Inflammatory macrophage treated with lipopolysaccharide for 1 hour (primary cell): ENCODE data around the gene TMEM127.
A peak's percentile ranks its signal among the peaks of the same experiment; 100 is the strongest.

Experiments
- DNase-seq, 2 donors: peaks; one replicate each; pipeline ENCODE4 v3.0.0-alpha.2; 2020 to 2022

The TMEM127 gene

DNA sequence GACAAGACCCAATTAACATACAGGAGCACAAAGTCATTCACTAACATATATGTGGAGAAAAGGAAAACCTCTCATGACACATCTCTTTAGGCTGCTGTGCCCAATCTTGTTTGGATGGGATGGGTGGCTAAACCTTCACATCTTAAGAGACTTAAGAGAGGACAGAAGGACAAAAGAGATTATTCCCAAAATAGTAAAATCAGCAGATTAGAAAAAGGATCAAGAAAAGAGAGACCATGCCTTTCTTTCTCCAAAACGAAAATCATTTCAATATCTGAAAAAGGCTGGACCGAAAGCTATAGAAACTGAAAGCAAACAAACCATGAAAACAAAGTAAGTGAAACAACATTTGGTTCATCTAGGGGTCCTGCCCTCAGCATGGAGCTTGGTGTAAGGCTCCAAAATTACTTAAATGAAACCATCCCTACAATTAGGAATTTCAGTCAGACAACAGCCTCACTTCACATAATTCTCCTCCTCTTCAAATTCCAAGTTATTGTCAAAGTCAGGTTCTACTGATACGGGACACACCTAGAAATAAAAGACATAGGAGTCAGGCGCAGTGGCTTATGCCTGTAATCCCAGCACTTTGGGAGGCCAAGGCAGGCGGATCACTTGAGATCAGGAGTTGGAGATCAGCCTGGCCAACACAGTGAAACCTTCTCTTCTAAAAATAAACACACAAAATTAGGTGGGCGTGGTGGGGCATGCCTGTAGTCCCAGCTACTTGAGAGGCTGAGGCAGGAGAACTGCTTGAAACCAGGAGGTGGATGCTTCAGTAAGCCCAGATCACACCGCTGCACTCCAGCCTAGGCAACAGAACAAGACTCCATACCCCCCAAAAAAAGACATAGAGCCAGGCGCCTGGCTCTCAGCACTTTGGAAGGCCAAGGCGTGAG is 62.4 kb downstream of the TMEM127 start:
- no peak for DNase-seq

DNA sequence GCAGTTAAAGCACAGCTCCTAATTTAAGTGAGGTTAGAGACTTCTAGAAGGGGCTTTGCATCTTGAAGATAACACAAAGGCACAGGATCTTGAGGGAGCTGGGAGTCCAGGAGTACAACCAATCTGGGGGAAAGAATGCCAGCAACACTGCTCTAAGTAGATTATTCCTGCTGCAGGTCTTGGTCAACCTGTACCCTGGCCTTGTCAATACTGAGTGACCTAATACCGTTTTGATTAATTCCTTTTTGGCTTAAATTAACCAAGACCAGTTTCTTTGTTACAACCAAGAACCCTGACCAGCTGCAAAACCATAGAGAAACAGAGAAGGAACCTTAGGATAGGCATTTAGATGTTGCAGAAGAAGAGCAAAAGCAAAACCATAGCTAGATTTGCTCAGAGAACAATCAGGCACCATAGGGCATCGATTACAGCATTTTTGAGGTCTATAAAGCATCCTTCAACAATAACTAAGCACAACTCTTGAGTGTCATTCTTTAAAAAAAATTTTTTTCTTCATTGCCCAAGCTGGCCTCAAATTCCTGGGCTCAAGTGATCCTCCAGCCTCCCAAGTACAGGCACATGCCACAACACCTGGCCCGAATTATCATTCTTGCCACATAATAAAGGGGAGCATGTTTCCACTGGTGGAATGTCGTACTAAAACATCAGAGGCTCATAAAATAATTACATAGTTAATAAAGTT is 63.5 kb downstream of the TMEM127 start:
- DNase-seq: no peak

DNA sequence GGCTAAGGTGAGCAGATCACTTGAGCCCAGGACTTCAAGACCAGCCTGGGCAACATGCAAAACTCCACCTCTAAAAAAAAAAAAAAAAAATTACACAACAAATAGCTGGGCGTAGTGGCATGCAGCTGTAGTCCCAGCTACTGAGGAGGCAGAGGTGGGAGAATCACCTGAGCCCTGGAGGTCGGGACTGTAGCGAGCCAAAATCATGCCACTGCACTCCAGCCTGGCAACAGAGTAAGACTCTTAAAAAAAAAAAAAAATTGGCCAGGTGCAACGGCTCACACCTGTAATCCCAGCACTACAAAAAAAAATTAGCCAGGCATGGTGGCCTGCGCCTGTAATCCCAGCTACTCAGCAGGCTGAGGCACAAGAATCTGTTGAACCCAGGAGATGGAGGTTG is 64.5 kb downstream of the TMEM127 start:
- DNase-seq: no peak

DNA sequence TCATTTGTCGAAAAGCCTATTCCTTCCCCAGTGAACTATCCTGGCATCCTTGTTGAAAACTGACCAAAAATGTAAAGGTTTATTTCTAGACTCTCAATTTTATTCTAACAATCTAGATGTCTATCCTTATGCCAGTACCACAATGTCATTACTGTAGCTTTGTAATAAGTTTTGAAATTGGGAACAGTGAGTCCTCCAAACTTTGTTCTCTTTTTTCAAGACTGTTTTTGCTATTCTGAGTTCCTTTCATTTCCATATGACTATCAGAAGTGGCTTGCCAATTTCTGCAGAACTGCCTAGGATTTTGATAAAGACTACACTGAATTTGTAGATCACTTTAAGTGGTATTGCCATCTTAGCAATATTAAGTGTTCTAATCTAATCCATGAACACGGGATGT is 66.9 kb downstream of the TMEM127 start:
- peak in 1 of 2 donors; percentile 22 for DNase-seq
